HepG2 (cell line): Measurements from ENCODE around the gene RASGRP2. TPM values are rescaled to one million over a fixed set of nuclear protein-coding genes. Genes with fewer than 3 reads are reported as not detected.

Experiments
- CEBPG ChIP-seq: IDR thresholded peaks from 2 replicates; pipeline ENCODE4 v1.6.1; 2016
- EHMT2 ChIP-seq: fragments of 200-600 bp; sonication (generic); IDR thresholded peaks from 2 replicates; pipeline ENCODE4 v1.7.0; 2017; ENCODE audit warnings: antibody characterized with exemption, low read depth, low read length, borderline replicate concordance
- FOXC1 ChIP-seq: sonication (generic); formaldehyde crosslinking; IDR thresholded peaks from 2 replicates; pipeline ENCODE4 v1.8.0; 2022; ENCODE audit warnings: mild to moderate bottlenecking, missing genetic modification reagents, borderline replicate concordance
- IRF9 ChIP-seq: sonication (generic); formaldehyde crosslinking; IDR thresholded peaks from 2 replicates; pipeline ENCODE4 v1.8.0; 2022; ENCODE audit warnings: missing genetic modification reagents, mild to moderate bottlenecking, borderline replicate concordance
- LCORL ChIP-seq, 2 experiments: fragments of 450-650 bp in 1 of 2; sonication (generic) in 1 of 2; formaldehyde crosslinking in 1 of 2; IDR thresholded peaks; 2 replicates each; pipeline versions ENCODE4 v1.5.0 to v1.6.1; 2017 to 2020; ENCODE audit warnings: antibody characterized with exemption in 1 of 2, missing genetic modification reagents in 1 of 2
- MAX ChIP-seq: IDR thresholded peaks from 2 replicates; pipeline ENCODE4 v1.6.1; 2012; ENCODE audit warnings: inconsistent platforms
- ZNF10 ChIP-seq: sonication (generic); formaldehyde crosslinking; IDR thresholded peaks from 2 replicates; pipeline ENCODE4 v1.4.0; 2020; ENCODE audit warnings: mild to moderate bottlenecking, low read depth, missing genetic modification reagents, borderline replicate concordance
- ZNF292 ChIP-seq: sonication (generic); formaldehyde crosslinking; IDR thresholded peaks from 2 replicates; pipeline ENCODE4 v1.8.1; 2022; ENCODE audit warnings: mild to moderate bottlenecking, low read depth, missing genetic modification reagents, borderline replicate concordance
- polyA plus RNA-seq, 8 experiments: library from polyadenylated mRNA; depleted of rRNA in 3 of 8; stranded (reverse) in 7 of 8; unstranded in 1 of 8; fragments of >200 nt; fragmentation: Illumina TruSeq in 4 of 8; extraction: Trizol in 4 of 8; gene quantifications; 2 replicates each; pipeline versions ENCODE4 v1.2.1 to v1.2.3, GENCODE V29; 2011 to 2016; ENCODE audit warnings: low read depth in 4 of 8, missing spikeins in 1 of 8, mixed read lengths in 1 of 8; ENCODE audit not compliant: insufficient read depth in 1 of 8
- total RNA-seq, 5 experiments: library from RNA; depleted of rRNA; stranded (reverse); fragments of >200 nt; fragmentation: Illumina TruSeq; extraction: Trizol; gene quantifications; 2 replicates each; pipeline ENCODE4 v1.2.3, GENCODE V29; 2016; ENCODE audit warnings: low read depth in 1 of 5
- TF ChIP-seq, protein P1 (sequence below): sonication (generic); formaldehyde crosslinking; IDR thresholded peaks from 2 replicates; pipeline ENCODE4 v1.4.0; 2020; ENCODE audit warnings: missing genetic modification reagents
- TF ChIP-seq, protein P2 (sequence below): sonication (generic); formaldehyde crosslinking; IDR thresholded peaks from 2 replicates; pipeline ENCODE4 v1.4.0; 2020; ENCODE audit warnings: missing genetic modification reagents
- TF ChIP-seq, protein P3 (sequence below): sonication (generic); formaldehyde crosslinking; conservative IDR thresholded peaks from 2 replicates; pipeline ENCODE4 v1.4.0; 2020; ENCODE audit warnings: mild to moderate bottlenecking, missing genetic modification reagents, moderate library complexity
- TF ChIP-seq, protein P4 (sequence below): IDR thresholded peaks from 2 replicates; pipeline ENCODE4 v1.6.1; 2016; ENCODE audit warnings: missing genetic modification reagents, missing compliant biosample characterization
- TF ChIP-seq, protein P5 (sequence below): sonication (generic); formaldehyde crosslinking; IDR thresholded peaks from 2 replicates; pipeline ENCODE4 v1.4.0; 2020; ENCODE audit warnings: missing genetic modification reagents, borderline replicate concordance

Gene RASGRP2
- total and polyA plus RNA-seq, 2 of the 13 experiments (the other 11 are each of a cell fraction or from before 2014, with no cell fraction given): 0.61 TPM; not detected in 1

DNA sequence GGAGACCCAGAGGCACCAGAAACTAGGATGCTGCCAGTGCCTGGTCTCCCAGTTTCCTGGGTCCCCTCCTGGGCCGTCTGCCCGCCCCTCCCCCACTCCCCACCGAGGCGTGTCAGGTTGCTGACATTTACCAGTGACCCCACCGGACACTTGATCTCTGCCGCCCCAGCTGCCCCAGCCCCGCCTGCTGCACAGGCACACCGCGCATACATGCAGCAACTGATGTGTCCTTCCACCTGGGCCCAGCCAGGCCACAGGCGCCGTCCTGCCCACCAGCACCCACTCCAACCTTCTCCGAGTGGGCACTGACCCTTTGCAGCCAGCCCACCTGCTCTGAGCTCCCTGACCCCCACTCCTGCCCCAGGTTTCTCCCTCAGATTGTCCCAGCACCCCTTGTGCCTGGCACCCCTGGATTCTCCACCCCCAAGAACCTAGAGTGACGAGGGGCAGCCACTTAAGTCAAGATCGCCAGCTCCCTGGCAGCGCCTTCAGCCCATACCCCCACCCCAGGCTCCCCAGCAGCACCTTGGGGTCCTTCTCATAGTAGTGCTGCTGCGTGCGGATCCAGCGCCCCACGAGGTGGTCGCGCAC lies 15.3 kb upstream of the RASGRP2 start (continued):
- TF ChIP-seq, protein P1, sequence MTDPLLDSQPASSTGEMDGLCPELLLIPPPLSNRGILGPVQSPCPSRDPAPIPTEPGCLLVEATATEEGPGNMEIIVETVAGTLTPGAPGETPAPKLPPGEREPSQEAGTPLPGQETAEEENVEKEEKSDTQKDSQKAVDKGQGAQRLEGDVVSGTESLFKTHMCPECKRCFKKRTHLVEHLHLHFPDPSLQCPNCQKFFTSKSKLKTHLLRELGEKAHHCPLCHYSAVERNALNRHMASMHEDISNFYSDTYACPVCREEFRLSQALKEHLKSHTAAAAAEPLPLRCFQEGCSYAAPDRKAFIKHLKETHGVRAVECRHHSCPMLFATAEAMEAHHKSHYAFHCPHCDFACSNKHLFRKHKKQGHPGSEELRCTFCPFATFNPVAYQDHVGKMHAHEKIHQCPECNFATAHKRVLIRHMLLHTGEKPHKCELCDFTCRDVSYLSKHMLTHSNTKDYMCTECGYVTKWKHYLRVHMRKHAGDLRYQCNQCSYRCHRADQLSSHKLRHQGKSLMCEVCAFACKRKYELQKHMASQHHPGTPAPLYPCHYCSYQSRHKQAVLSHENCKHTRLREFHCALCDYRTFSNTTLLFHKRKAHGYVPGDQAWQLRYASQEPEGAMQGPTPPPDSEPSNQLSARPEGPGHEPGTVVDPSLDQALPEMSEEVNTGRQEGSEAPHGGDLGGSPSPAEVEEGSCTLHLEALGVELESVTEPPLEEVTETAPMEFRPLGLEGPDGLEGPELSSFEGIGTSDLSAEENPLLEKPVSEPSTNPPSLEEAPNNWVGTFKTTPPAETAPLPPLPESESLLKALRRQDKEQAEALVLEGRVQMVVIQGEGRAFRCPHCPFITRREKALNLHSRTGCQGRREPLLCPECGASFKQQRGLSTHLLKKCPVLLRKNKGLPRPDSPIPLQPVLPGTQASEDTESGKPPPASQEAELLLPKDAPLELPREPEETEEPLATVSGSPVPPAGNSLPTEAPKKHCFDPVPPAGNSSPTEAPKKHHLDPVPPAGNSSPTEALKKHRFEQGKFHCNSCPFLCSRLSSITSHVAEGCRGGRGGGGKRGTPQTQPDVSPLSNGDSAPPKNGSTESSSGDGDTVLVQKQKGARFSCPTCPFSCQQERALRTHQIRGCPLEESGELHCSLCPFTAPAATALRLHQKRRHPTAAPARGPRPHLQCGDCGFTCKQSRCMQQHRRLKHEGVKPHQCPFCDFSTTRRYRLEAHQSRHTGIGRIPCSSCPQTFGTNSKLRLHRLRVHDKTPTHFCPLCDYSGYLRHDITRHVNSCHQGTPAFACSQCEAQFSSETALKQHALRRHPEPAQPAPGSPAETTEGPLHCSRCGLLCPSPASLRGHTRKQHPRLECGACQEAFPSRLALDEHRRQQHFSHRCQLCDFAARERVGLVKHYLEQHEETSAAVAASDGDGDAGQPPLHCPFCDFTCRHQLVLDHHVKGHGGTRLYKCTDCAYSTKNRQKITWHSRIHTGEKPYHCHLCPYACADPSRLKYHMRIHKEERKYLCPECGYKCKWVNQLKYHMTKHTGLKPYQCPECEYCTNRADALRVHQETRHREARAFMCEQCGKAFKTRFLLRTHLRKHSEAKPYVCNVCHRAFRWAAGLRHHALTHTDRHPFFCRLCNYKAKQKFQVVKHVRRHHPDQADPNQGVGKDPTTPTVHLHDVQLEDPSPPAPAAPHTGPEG (CRISPR knock-in tag): no peak
- TF ChIP-seq CEBPG (CRISPR knock-in tag) (no peak), FOXC1 (CRISPR knock-in tag) (peak; percentile 49; the same call in 1 of the 2 replicates), LCORL (IDR thresholded peaks at IDR 0.05) (no peak), LCORL (CRISPR knock-in tag; IDR thresholded peaks at IDR 0.05) (0 out of 2 replicates have a peak, but pooled peaks have one; percentile 53), IRF9 (CRISPR knock-in tag) (no peak), ZNF10 (CRISPR knock-in tag) (no peak), EHMT2 (no peak), ZNF292 (CRISPR knock-in tag) (0 out of 2 replicates have a peak, but pooled peaks have one; percentile 22), MAX (no peak)
- TF ChIP-seq, protein P2, sequence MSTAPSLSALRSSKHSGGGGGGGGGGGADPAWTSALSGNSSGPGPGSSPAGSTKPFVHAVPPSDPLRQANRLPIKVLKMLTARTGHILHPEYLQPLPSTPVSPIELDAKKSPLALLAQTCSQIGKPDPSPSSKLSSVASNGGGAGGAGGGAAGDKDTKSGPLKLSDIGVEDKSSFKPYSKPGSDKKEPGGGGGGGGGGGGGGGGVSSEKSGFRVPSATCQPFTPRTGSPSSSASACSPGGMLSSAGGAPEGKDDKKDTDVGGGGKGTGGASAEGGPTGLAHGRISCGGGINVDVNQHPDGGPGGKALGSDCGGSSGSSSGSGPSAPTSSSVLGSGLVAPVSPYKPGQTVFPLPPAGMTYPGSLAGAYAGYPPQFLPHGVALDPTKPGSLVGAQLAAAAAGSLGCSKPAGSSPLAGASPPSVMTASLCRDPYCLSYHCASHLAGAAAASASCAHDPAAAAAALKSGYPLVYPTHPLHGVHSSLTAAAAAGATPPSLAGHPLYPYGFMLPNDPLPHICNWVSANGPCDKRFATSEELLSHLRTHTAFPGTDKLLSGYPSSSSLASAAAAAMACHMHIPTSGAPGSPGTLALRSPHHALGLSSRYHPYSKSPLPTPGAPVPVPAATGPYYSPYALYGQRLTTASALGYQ: no peak
- TF ChIP-seq, protein P3, sequence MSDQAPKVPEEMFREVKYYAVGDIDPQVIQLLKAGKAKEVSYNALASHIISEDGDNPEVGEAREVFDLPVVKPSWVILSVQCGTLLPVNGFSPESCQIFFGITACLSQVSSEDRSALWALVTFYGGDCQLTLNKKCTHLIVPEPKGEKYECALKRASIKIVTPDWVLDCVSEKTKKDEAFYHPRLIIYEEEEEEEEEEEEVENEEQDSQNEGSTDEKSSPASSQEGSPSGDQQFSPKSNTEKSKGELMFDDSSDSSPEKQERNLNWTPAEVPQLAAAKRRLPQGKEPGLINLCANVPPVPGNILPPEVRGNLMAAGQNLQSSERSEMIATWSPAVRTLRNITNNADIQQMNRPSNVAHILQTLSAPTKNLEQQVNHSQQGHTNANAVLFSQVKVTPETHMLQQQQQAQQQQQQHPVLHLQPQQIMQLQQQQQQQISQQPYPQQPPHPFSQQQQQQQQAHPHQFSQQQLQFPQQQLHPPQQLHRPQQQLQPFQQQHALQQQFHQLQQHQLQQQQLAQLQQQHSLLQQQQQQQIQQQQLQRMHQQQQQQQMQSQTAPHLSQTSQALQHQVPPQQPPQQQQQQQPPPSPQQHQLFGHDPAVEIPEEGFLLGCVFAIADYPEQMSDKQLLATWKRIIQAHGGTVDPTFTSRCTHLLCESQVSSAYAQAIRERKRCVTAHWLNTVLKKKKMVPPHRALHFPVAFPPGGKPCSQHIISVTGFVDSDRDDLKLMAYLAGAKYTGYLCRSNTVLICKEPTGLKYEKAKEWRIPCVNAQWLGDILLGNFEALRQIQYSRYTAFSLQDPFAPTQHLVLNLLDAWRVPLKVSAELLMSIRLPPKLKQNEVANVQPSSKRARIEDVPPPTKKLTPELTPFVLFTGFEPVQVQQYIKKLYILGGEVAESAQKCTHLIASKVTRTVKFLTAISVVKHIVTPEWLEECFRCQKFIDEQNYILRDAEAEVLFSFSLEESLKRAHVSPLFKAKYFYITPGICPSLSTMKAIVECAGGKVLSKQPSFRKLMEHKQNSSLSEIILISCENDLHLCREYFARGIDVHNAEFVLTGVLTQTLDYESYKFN: peak; percentile 24; the same call in 1 of the 2 replicates
- TF ChIP-seq, protein P4, sequence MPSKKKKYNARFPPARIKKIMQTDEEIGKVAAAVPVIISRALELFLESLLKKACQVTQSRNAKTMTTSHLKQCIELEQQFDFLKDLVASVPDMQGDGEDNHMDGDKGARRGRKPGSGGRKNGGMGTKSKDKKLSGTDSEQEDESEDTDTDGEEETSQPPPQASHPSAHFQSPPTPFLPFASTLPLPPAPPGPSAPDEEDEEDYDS (CRISPR knock-in tag): no peak
- TF ChIP-seq, protein P5, sequence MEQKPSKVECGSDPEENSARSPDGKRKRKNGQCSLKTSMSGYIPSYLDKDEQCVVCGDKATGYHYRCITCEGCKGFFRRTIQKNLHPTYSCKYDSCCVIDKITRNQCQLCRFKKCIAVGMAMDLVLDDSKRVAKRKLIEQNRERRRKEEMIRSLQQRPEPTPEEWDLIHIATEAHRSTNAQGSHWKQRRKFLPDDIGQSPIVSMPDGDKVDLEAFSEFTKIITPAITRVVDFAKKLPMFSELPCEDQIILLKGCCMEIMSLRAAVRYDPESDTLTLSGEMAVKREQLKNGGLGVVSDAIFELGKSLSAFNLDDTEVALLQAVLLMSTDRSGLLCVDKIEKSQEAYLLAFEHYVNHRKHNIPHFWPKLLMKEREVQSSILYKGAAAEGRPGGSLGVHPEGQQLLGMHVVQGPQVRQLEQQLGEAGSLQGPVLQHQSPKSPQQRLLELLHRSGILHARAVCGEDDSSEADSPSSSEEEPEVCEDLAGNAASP: peak; percentile 19; the same call in 1 of the 2 replicates
